Esophagus muscularis mucosa (tissue), 4 donors: Measurements from ENCODE around the gene MYRIP. TPM values are rescaled to one million over a fixed set of nuclear protein-coding genes. Genes with fewer than 3 reads are reported as not detected.

Experiments used
- DNase-seq: peaks from one replicate; pipeline ENCODE4 v3.0.0-alpha.2; 2017; ENCODE audit errors: extremely low spot score
- H3K27ac ChIP-seq, 4 donors: fragments of 200-600 bp; sonication (generic); replicated peaks in 1 of 4; 1 replicate in 3 of 4; 2 replicates in 1 of 4; pipeline ENCODE4 v1.5.1; 2016 to 2019; ENCODE audit warnings: mild to moderate bottlenecking in 1 of 4
- H3K27me3 ChIP-seq, 4 donors: fragments of 200-600 bp; sonication (generic); one replicate each; pipeline versions ENCODE4 v1.5.1 to v1.6.0; 2016 to 2019
- H3K36me3 ChIP-seq, 4 donors: fragments of 200-600 bp; sonication (generic); one replicate each; pipeline ENCODE4 v1.5.1; 2016 to 2019
- H3K4me1 ChIP-seq, 4 donors: fragments of 200-600 bp; sonication (generic); one replicate each; pipeline ENCODE4 v1.5.1; 2016 to 2019
- H3K4me3 ChIP-seq, 4 donors: fragments of 200-600 bp; sonication (generic); 1 replicate in 2 of 4; 2 replicates in 2 of 4; pipeline ENCODE4 v1.5.1; 2016 to 2019; ENCODE audit warnings: mild to moderate bottlenecking in 4 of 4, moderate library complexity in 1 of 4
- H3K9me3 ChIP-seq, 4 donors: fragments of 200-600 bp; sonication (generic); 1 replicate in 3 of 4; 2 replicates in 1 of 4; pipeline ENCODE4 v1.5.1; 2016 to 2019
- CTCF ChIP-seq, 3 experiments: fragments of 200-600 bp in 2 of 3; fragments of 450-650 bp in 1 of 3; sonication (generic) in 2 of 3; IDR thresholded peaks; one replicate each; pipeline ENCODE4 v1.5.1; 2017 to 2019; ENCODE audit warnings: antibody characterized with exemption in 3 of 3, mild to moderate bottlenecking in 2 of 3, moderate library complexity in 1 of 3
- EP300 ChIP-seq: sonication (generic); formaldehyde crosslinking; IDR thresholded peaks from one replicate; pipeline ENCODE4 v1.6.1; 2017; ENCODE audit warnings: antibody characterized with exemption
- POLR2A ChIP-seq: fragments of 450-650 bp; IDR thresholded peaks from one replicate; pipeline ENCODE4 v1.6.1; 2017; ENCODE audit warnings: antibody characterized with exemption, moderate library complexity, mild to moderate bottlenecking, low read depth
- POLR2AphosphoS5 ChIP-seq, 2 donors: sonication (generic); formaldehyde crosslinking; IDR thresholded peaks; one replicate each; pipeline ENCODE4 v1.6.1; 2017; ENCODE audit warnings: antibody characterized with exemption in 2 of 2
- WGBS: methylation state at CpG from one replicate; pipeline ENCODE4 v1.1.5; 2018; 5-methylcytosine and 5-hydroxymethylcytosine counted together
- intact Hi-C: fragments of 100-400 bp; cut with DNase I; formaldehyde crosslinking; loops from one replicate; pipeline ENCODE4 v1.15.1; 2023
- total RNA-seq, 4 donors: library from RNA; depleted of rRNA; stranded (reverse); fragments of >200 nt; gene quantifications; one replicate each; pipeline versions ENCODE4 v1.1.0 to v1.2.1, GENCODE V29; 2016

MYRIP gene
- total RNA-seq, 4 donors from 2014 or later, result 3.3 to 7.2 (median 5.8) TPM

DNA sequence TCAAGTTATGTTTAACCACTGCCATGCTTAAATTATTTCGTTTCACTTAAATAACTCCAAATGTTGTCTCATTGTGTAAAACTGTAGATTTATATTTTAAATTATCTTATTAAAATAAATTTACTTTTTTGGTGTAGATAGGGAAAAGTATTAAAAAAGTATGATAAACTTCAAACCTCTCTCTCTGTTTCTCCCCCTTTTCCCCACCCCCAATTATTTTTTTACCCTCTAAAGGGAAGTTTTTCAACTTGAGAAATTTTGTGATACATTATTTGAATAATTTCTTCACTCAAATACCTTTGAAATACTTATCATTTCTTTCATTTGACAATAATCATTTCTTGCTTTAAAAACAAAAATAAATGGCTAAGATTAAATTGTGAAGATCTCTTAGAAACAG lies 433.2 kb downstream of the MYRIP start:
- H3K9me3 ChIP-seq, result no peaks in the 10 kb centered on the region
- WGBS, result 84% methylated on average over 1 of the region's 1 CpG
- intact Hi-C loops, result no loop called here

GRCh38 chr3:40243056-40243455 lies 433.6 kb downstream of the MYRIP start:
- intact Hi-C loops, result no loop called here
- Histone ChIP-seq H3K27ac (no peak overlapping the region), H3K4me3 (no peak overlapping the region), H3K36me3 (peaks cover 0 to 10% (median 0%) of the 10 kb centered on the region in 4 donors), H3K4me1 (no peaks in the 10 kb centered on the region), H3K9me3 (no peaks in the 10 kb centered on the region), H3K27me3 (no peaks in the 10 kb centered on the region)
- TF ChIP-seq POLR2AphosphoS5 (IDR thresholded peaks at IDR 0.05) (no peak), CTCF (IDR thresholded peaks at IDR 0.05) (no peak), POLR2A (no peak), EP300 (no peak)
- 17% methylated on average over 1 of the region's 1 CpG for WGBS
- DNase-seq, result no peak

More for the DNA sequence above, 433.2 kb downstream of the MYRIP start:
- Histone ChIP-seq H3K4me3 (no peak overlapping the region), H3K27ac (no peak overlapping the region), H3K36me3 (peaks cover 0 to 6% (median 0%) of the 10 kb centered on the region in 4 donors), H3K27me3 (no peaks in the 10 kb centered on the region), H3K4me1 (no peaks in the 10 kb centered on the region)
- no peak for TF ChIP-seq CTCF (IDR thresholded peaks at IDR 0.05)
- TF ChIP-seq EP300, result no peak
- no peak for TF ChIP-seq POLR2A
- no peak for TF ChIP-seq POLR2AphosphoS5 (IDR thresholded peaks at IDR 0.05)
- no peak for DNase-seq

DNA sequence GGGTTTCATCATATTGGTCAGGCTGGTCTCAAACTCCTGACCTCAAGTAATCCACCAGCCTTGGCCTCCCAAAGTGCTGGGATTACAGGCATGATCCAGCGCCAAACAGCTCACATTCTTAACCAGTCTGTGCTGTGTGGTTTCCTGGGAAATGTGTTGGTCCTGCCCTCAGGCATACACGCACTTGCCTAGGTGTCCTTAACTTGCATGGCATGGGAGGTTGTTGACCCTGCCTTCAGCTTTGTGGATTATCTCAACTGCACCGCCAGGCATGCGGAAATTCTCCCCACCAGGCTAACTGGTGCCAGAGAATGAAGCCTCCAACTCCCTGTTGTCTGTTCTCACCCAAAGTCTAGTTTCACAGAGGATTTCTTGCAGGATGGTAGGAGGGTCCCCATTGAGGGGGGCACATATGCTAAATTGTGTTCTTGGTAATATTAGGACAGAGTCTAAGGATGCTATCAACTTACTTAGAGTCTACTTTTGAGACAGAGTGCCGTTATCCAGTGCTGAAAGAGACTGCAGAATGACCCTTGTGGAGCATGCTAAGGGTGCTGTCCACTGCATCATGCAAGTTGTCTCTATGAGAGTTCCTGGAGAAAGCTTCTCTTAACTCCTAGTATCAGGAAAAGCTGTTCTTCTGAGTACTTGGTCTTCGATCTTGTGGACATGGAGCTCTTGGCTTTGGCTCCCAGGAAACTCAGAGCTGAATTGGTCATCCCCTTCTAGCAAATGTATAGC lies 438.5 kb downstream of the MYRIP start:
- no peaks in the 10 kb centered on the region for H3K9me3 ChIP-seq
- WGBS, result 96% methylated on average over 6 of the region's 6 CpGs
- no peak overlapping the region for H3K4me3 ChIP-seq
- no peaks in the 10 kb centered on the region for H3K27me3 ChIP-seq
- no peak overlapping the region for H3K27ac ChIP-seq
- intact Hi-C loops, result no loop called here
- H3K36me3 ChIP-seq, result peaks cover 0 to 24% (median 0%) of the 10 kb centered on the region in 4 donors
- TF ChIP-seq POLR2A (no peak), EP300 (no peak), POLR2AphosphoS5 (IDR thresholded peaks at IDR 0.05) (no peak), CTCF (IDR thresholded peaks at IDR 0.05) (no peak)
- H3K4me1 ChIP-seq, result no peaks in the 10 kb centered on the region
- DNase-seq, result no peak

- H3K9me3 ChIP-seq, result no peaks in the 10 kb centered on the region
- no peak for DNase-seq
- peaks cover 0 to 24% (median 0%) of the 10 kb centered on the region in 4 donors for H3K36me3 ChIP-seq
- H3K27me3 ChIP-seq, result no peaks in the 10 kb centered on the region
- H3K4me1 ChIP-seq, result no peaks in the 10 kb centered on the region
- TF ChIP-seq POLR2AphosphoS5 (IDR thresholded peaks at IDR 0.05), result no peak
- no peak for TF ChIP-seq POLR2A
- TF ChIP-seq CTCF (IDR thresholded peaks at IDR 0.05), result no peak
- no peak for TF ChIP-seq EP300
- no peak overlapping the region for H3K27ac ChIP-seq
- intact Hi-C loops, result no loop called here
- no peak overlapping the region for H3K4me3 ChIP-seq
Observed at GRCh38 chr3:40248591-40248990, 439.2 kb downstream of the MYRIP start.
